Neural progenitor cell (in vitro differentiated cells): ENCODE data around the gene LRP1B.

Experiments
- EZH2 ChIP-seq: fragments of 200-600 bp; sonication (generic); IDR thresholded peaks from 2 replicates; pipeline ENCODE4 v1.6.1; 2017; ENCODE audit warnings: antibody characterized with exemption, mild to moderate bottlenecking, moderate library complexity
- EZH2phosphoT487 ChIP-seq: fragments of 200-600 bp; sonication (generic); IDR thresholded peaks from 2 replicates; pipeline ENCODE4 v1.6.1; 2017; ENCODE audit warnings: antibody characterized with exemption

GRCh38 chr2:142175813-142176338 lies 45.1 kb upstream of the LRP1B start:
- TF ChIP-seq EZH2 (no peak), EZH2phosphoT487 (no peak)
